Caco-2 (cell line): ENCODE measurements around the gene PLAAT1. TPM values are rescaled to one million over a fixed set of nuclear protein-coding genes. Genes with fewer than 3 reads are reported as not detected.

Experiments
- BruUV-seq: library from RNA; stranded (reverse); fragments of 400-500 nt; replicated peaks from 2 replicates; lab custom pipeline; 2021; lab: Mats Ljungman, UMichigan
- CTCF ChIA-PET: fragments of 300-600 bp; sonication (Branson Sonifier 250); formaldehyde crosslinking; loops from one replicate; lab custom pipeline; 2022; ENCODE audit warnings: antibody characterized with exemption; lab: Charles Lee
- POLR2A ChIA-PET: fragments of 300-600 bp; sonication (Branson Sonifier 250); formaldehyde crosslinking; loops from one replicate; lab custom pipeline; 2022; ENCODE audit warnings: antibody characterized with exemption; lab: Charles Lee
- DNase-seq, 2 experiments: peaks; one replicate each; pipeline versions ENCODE4 v3.0.0 to v3.0.0-alpha.2; 2020 to 2022
- H3K27me3 ChIP-seq: replicated peaks from 2 replicates; pipeline ENCODE4 v1.6.0; 2011; ENCODE audit warnings: low read length; ENCODE audit not compliant: control insufficient read depth, insufficient read depth
- H3K36me3 ChIP-seq: 2 replicates; pipeline ENCODE4 v1.5.1; 2011; ENCODE audit warnings: low read length; ENCODE audit not compliant: control insufficient read depth, insufficient read depth
- H3K4me1 ChIP-seq: fragments of 250-450 bp; sonication (Bioruptor Pico); 2 replicates; pipeline ENCODE4 v1.5.1; 2020; ENCODE audit warnings: mild to moderate bottlenecking
- H3K4me3 ChIP-seq: 2 replicates; pipeline ENCODE4 v1.5.1; 2011; ENCODE audit warnings: low read depth, mild to moderate bottlenecking, control low read depth, low read length
- H3K9me3 ChIP-seq: fragments of 250-450 bp; sonication (Bioruptor Pico); 2 replicates; pipeline ENCODE4 v1.5.1; 2020; ENCODE audit warnings: mild to moderate bottlenecking, moderate library complexity
- H3K27ac Mint-ChIP-seq: one replicate; pipeline ENCODE4 v1.8.0; 2022; ENCODE audit warnings: mixed read lengths; ENCODE audit not compliant: unreplicated experiment
- H3K27me3 Mint-ChIP-seq: one replicate; pipeline ENCODE4 v1.8.0; 2022; ENCODE audit warnings: mixed read lengths; ENCODE audit not compliant: insufficient read depth, unreplicated experiment
- H3K36me3 Mint-ChIP-seq: one replicate; pipeline ENCODE4 v1.8.0; 2022; ENCODE audit warnings: mild to moderate bottlenecking, mixed read lengths; ENCODE audit not compliant: insufficient read depth, unreplicated experiment
- H3K4me1 Mint-ChIP-seq: one replicate; pipeline ENCODE4 v1.8.0; 2022; ENCODE audit warnings: low read depth, mixed read lengths; ENCODE audit not compliant: unreplicated experiment
- H3K4me3 Mint-ChIP-seq: one replicate; pipeline ENCODE4 v1.8.0; 2022; ENCODE audit warnings: mild to moderate bottlenecking, moderate library complexity, mixed read lengths; ENCODE audit not compliant: unreplicated experiment
- H3K9me3 Mint-ChIP-seq: one replicate; pipeline ENCODE4 v1.8.0; 2022; ENCODE audit warnings: mixed read lengths; ENCODE audit not compliant: unreplicated experiment
- CTCF ChIP-seq, 2 experiments: fragments of 200-600 bp in 1 of 2; IDR thresholded peaks; 1 replicate in 1 of 2; 2 replicates in 1 of 2; pipeline versions ENCODE4 v1.5.1 to v1.8.0; 2011 to 2022; ENCODE audit warnings: antibody characterized with exemption in 1 of 2, control low read depth in 1 of 2, inconsistent platforms in 1 of 2, low read depth in 1 of 2, low read length in 1 of 2, mild to moderate bottlenecking in 1 of 2, moderate library complexity in 1 of 2; ENCODE audit not compliant: insufficient read depth in 1 of 2, severe bottlenecking in 1 of 2, unreplicated experiment in 1 of 2
- intact Hi-C: fragments of 100-400 bp; cut with micrococcal nuclease; formaldehyde crosslinking; loops from one replicate; pipeline ENCODE4 v1.10.0; 2022; ENCODE audit not compliant: unreplicated experiment
- total RNA-seq: library from RNA; stranded (reverse); gene quantifications from 2 replicates; pipeline ENCODE4 v1.2.3, GENCODE V29; 2022

PLAAT1 gene
- total RNA-seq, 1 experiment from 2014 or later = 1.5 TPM

DNA sequence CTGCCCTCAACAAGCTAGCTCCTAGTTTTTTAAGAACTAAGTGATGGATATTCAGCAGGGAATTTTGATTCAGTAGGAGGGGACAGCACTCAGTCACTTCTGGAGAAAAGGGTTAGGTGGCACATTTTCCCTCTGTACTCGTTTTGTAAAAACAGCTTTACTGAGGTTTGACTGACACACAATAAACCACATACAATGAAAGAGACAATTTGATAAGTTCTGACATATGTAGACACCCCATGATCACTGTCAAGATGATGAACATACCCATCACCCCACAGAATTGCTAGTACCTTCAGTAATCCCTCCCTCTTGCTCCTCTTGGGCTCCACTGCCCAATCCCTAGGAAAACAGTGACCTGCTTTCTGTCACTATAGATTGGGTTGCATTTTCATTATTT lies 29.0 kb upstream of the PLAAT1 start:
- Mint-ChIP-seq H3K4me3 (no peak overlapping the region), H3K27me3 (peaks cover 4% of the 10 kb centered on the region), H3K36me3 (no peaks in the 10 kb centered on the region), H3K27ac (no peak overlapping the region), H3K9me3 (no peaks in the 10 kb centered on the region), H3K4me1 (peaks cover 16% of the 10 kb centered on the region)
- POLR2A ChIA-PET = no interaction called here
- intact Hi-C loops = no loop called here
- Histone ChIP-seq H3K9me3 (no peaks in the 10 kb centered on the region), H3K4me3 (no peak overlapping the region), H3K36me3 (no peaks in the 10 kb centered on the region), H3K27me3 (no peaks in the 10 kb centered on the region), H3K4me1 (peaks cover 10% of the 10 kb centered on the region; the same call in 1 of the 2 replicates)
- DNase-seq = no peak
- TF ChIP-seq CTCF (IDR thresholded peaks at IDR 0.05; ENCODE audit: insufficient read depth in 1 of 2, low read depth in 1 of 2, low read length in 1 of 2, severe bottlenecking in 1 of 2, unreplicated experiment in 1 of 2) = no peak
- no TSS peak for BruUV-seq
- CTCF ChIA-PET = no interaction called here

GRCh38 chr3:193212844-193213243 lies 28.2 kb upstream of the PLAAT1 start:
- BruUV-seq = no TSS peak
- Histone ChIP-seq H3K36me3 (no peaks in the 10 kb centered on the region), H3K4me1 (peaks cover 10% of the 10 kb centered on the region; the same call in 1 of the 2 replicates), H3K4me3 (no peak overlapping the region), H3K27me3 (no peaks in the 10 kb centered on the region), H3K9me3 (no peaks in the 10 kb centered on the region)
- peaks cover 10% of the 10 kb centered on the region for H3K27me3 Mint-ChIP-seq
- no peak overlapping the region for H3K27ac Mint-ChIP-seq
- ChIA-PET CTCF (no interaction called here), POLR2A (no interaction called here)
- DNase-seq = no peak
- H3K9me3 Mint-ChIP-seq = no peaks in the 10 kb centered on the region
- no peak overlapping the region for H3K4me3 Mint-ChIP-seq
- TF ChIP-seq CTCF (IDR thresholded peaks at IDR 0.05; ENCODE audit: insufficient read depth in 1 of 2, low read depth in 1 of 2, low read length in 1 of 2, severe bottlenecking in 1 of 2, unreplicated experiment in 1 of 2) = no peak
- intact Hi-C loops = no loop called here
- H3K36me3 Mint-ChIP-seq = no peaks in the 10 kb centered on the region
- peaks cover 11% of the 10 kb centered on the region for H3K4me1 Mint-ChIP-seq

DNA sequence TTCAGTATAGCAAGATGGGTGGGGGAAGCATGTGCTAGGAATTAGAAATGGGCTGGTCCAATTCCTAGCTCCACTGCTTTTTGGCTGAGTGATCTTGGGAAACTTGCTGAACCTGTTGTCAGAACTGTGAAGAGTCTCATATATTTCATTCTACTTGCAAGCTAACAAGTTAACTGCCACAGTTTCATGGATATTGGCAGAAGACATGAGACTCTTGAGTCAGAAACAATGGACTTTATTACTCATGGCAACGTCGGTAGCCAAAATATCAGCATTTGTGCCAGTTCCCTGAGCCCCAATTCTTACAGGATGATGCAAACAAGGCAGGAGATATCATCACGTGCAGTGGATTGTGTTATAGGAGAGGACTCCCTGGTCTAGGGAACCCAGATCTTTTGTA lies 26.6 kb upstream of the PLAAT1 start:
- DNase-seq = no peak
- H3K4me1 ChIP-seq = peaks cover 10% of the 10 kb centered on the region; the same call in 1 of the 2 replicates
- no peaks in the 10 kb centered on the region for H3K27me3 ChIP-seq
- TF ChIP-seq CTCF (IDR thresholded peaks at IDR 0.05; ENCODE audit: insufficient read depth in 1 of 2, low read depth in 1 of 2, low read length in 1 of 2, severe bottlenecking in 1 of 2, unreplicated experiment in 1 of 2) = no peak
- Mint-ChIP-seq H3K9me3 (no peaks in the 10 kb centered on the region), H3K36me3 (no peaks in the 10 kb centered on the region), H3K4me1 (peaks cover 11% of the 10 kb centered on the region), H3K27me3 (peaks cover 10% of the 10 kb centered on the region), H3K4me3 (peak overlapping the region; percentile 28), H3K27ac (peak overlapping the region; percentile 30)
- intact Hi-C loops = no loop called here
- H3K4me3 ChIP-seq = no peak overlapping the region
- CTCF ChIA-PET = no interaction called here
- H3K36me3 ChIP-seq = no peaks in the 10 kb centered on the region
- H3K9me3 ChIP-seq = no peaks in the 10 kb centered on the region
- POLR2A ChIA-PET = no interaction called here
- BruUV-seq = no TSS peak
